Kidney (tissue), 14 donors: ENCODE data around the gene ALKBH3. TPM values are rescaled to one million over a fixed set of nuclear protein-coding genes. Genes with fewer than 3 reads are reported as not detected.

ENCODE experiments used
- DNase-seq, 5 donors: peaks; one replicate each; pipeline ENCODE4 v3.0.0-alpha.2; 2013 to 2020
- FAIRE-seq: peaks from 2 replicates; lab custom pipeline; 2012; peaks lifted over from hg19 to GRCh38; lab: Jason Lieb, UNC
- H3K27ac ChIP-seq, 2 donors: one replicate each; pipeline ENCODE4 v1.7.0; 2013; ENCODE audit warnings: low read depth in 2 of 2, low read length in 2 of 2, inconsistent platforms in 1 of 2
- H3K27me3 ChIP-seq: one replicate; pipeline ENCODE4 v1.7.1; 2013; ENCODE audit warnings: low read length, inconsistent platforms; ENCODE audit not compliant: control insufficient read depth, insufficient read depth
- H3K36me3 ChIP-seq, 3 donors: one replicate each; pipeline versions ENCODE4 v1.7.0 to v1.7.1; 2013; ENCODE audit warnings: low read length in 3 of 3, control low read depth in 1 of 3, inconsistent platforms in 1 of 3; ENCODE audit not compliant: insufficient read depth in 3 of 3, control insufficient read depth in 2 of 3
- H3K4me1 ChIP-seq, 3 donors: one replicate each; pipeline versions ENCODE4 v1.7.0 to v1.7.1; 2013; ENCODE audit warnings: low read length in 3 of 3, inconsistent platforms in 1 of 3, low read depth in 1 of 3; ENCODE audit not compliant: control insufficient read depth in 2 of 3, insufficient read depth in 2 of 3
- H3K4me3 ChIP-seq, 3 donors: one replicate each; pipeline versions ENCODE4 v1.7.0 to v1.8.1; 2013; ENCODE audit warnings: low read length in 3 of 3, control low read depth in 1 of 3, inconsistent platforms in 1 of 3
- H3K9ac ChIP-seq, 3 donors: one replicate each; pipeline versions ENCODE4 v1.7.0 to v1.7.1; 2013; ENCODE audit warnings: low read length in 3 of 3, control low read depth in 1 of 3, inconsistent platforms in 1 of 3
- H3K9me3 ChIP-seq, 3 donors: one replicate each; pipeline versions ENCODE4 v1.7.0 to v1.7.1; 2013; ENCODE audit warnings: low read length in 3 of 3, control low read depth in 1 of 3, inconsistent platforms in 1 of 3; ENCODE audit not compliant: control insufficient read depth in 2 of 3, insufficient read depth in 1 of 3
- CTCF ChIP-seq: IDR thresholded peaks from 3 replicates; pipeline ENCODE4 v1.5.1; 2012; ENCODE audit warnings: mild to moderate bottlenecking, moderate library complexity, borderline replicate concordance; ENCODE audit not compliant: insufficient read depth; ENCODE audit errors: extremely low read depth
- intact Hi-C: fragments of 100-400 bp; cut with DNase I; formaldehyde crosslinking; loops from one replicate; pipeline ENCODE4 v1.11.1; 2022
- polyA plus RNA-seq: library from polyadenylated mRNA; stranded (reverse); fragments of 350-450 nt; fragmentation: Illumina TruSeq; extraction: RNeasy Lipid Tissue Mini Kit (QIAGEN cat#74804); gene quantifications from one replicate; pipeline ENCODE4 v1.2.3, GENCODE V29; 2014; ENCODE audit warnings: low read depth, low replicate concordance; ENCODE audit not compliant: insufficient read depth
- total RNA-seq: library from RNA; stranded (reverse); fragmentation: NEBNext Ultra II Directional; extraction: Animal tissue kit (Norgen Biotek cat#: 25700); gene quantifications from one replicate; pipeline ENCODE4 v1.2.1, GENCODE V29; 2021
- donor health status: control.
- donor health status: control.
- donor health status: control.
- donor health status: control.
- donor health status: control.
- donor health status: DM: yes; HTN: yes; CAD: no.
- donor health status: Normal renal cell carcinoma (clear cell type).

Gene ALKBH3
- total and polyA plus RNA-seq, 2 donors from 2014 or later = 23.8 to 49.0 TPM

GRCh38 chr11:43868852-43869567 is 11.6 kb upstream of the ALKBH3 start:
- no peak for FAIRE-seq

GRCh38 chr11:43871051-43871450 is 9.6 kb upstream of the ALKBH3 start:
- Histone ChIP-seq H3K4me1 (no peaks in the 10 kb centered on the region), H3K27ac (no peak overlapping the region), H3K4me3 (no peak overlapping the region), H3K27me3 (no peaks in the 10 kb centered on the region), H3K9me3 (no peaks in the 10 kb centered on the region), H3K36me3 (no peaks in the 10 kb centered on the region), H3K9ac (no peak overlapping the region)
- no peak for TF ChIP-seq CTCF
- DNase-seq = no peak
- intact Hi-C loops = no loop called here
- FAIRE-seq = no peak

More at GRCh38 chr11:43868852-43869567, 11.6 kb upstream of the ALKBH3 start:
- H3K9ac ChIP-seq = no peak overlapping the region
- no peaks in the 10 kb centered on the region for H3K9me3 ChIP-seq
- intact Hi-C loops = no loop called here
- H3K4me1 ChIP-seq = no peaks in the 10 kb centered on the region
- H3K27ac ChIP-seq = no peak overlapping the region
- no peak for TF ChIP-seq CTCF
- no peaks in the 10 kb centered on the region for H3K27me3 ChIP-seq
- no peaks in the 10 kb centered on the region for H3K36me3 ChIP-seq
- DNase-seq = no peak
- no peak overlapping the region for H3K4me3 ChIP-seq

- FAIRE-seq = no peak
- Histone ChIP-seq H3K9ac (no peak overlapping the region), H3K27me3 (no peaks in the 10 kb centered on the region), H3K27ac (no peak overlapping the region), H3K36me3 (no peaks in the 10 kb centered on the region), H3K4me1 (no peaks in the 10 kb centered on the region), H3K9me3 (no peaks in the 10 kb centered on the region), H3K4me3 (no peak overlapping the region)
- DNase-seq = no peak
- TF ChIP-seq CTCF = no peak
- intact Hi-C loops = no loop called here
Measured at GRCh38 chr11:43872995-43873394, 7.6 kb upstream of the ALKBH3 start.
